Hepatocyte (in vitro differentiated cells): ENCODE results near the gene BOK.

Experiments
- EZH2 ChIP-seq: fragments of 200-600 bp; sonication (generic); IDR thresholded peaks from 2 replicates; pipeline ENCODE4 v1.6.1; 2016; ENCODE audit warnings: antibody characterized with exemption, mild to moderate bottlenecking, borderline replicate concordance
- TF ChIP-seq, protein P1 (sequence below): fragments of 200-600 bp; sonication (generic); IDR thresholded peaks from 2 replicates; pipeline ENCODE4 v1.5.1; 2016; ENCODE audit warnings: antibody characterized with exemption, mild to moderate bottlenecking; ENCODE audit not compliant: poor library complexity

DNA sequence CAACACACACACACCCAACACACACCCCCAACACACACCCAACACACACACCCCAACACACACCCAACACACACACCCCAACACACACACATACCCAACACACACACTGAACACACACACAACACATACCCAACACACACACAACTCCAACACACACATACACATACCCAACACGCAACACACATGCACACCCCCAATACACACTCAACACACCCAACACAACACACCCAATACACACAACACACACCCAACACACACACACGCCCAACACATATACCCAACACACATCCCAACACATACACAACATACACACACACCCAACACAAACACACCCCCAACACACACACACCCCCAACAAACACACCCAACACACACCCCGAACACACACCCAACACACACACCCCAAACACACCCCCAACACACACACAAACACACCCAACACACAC lies 42.0 kb upstream of the BOK start:
- TF ChIP-seq, protein P1, sequence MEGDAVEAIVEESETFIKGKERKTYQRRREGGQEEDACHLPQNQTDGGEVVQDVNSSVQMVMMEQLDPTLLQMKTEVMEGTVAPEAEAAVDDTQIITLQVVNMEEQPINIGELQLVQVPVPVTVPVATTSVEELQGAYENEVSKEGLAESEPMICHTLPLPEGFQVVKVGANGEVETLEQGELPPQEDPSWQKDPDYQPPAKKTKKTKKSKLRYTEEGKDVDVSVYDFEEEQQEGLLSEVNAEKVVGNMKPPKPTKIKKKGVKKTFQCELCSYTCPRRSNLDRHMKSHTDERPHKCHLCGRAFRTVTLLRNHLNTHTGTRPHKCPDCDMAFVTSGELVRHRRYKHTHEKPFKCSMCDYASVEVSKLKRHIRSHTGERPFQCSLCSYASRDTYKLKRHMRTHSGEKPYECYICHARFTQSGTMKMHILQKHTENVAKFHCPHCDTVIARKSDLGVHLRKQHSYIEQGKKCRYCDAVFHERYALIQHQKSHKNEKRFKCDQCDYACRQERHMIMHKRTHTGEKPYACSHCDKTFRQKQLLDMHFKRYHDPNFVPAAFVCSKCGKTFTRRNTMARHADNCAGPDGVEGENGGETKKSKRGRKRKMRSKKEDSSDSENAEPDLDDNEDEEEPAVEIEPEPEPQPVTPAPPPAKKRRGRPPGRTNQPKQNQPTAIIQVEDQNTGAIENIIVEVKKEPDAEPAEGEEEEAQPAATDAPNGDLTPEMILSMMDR: no peak
- no peak for TF ChIP-seq EZH2
